CD4-positive, alpha-beta T cell treated with Interleukin-17A for 1 hour (primary cell): ENCODE results near the gene GPC3.

Experiments
- DNase-seq: peaks from one replicate; pipeline ENCODE4 v3.0.0-alpha.2; 2020

Gene GPC3

GRCh38 chrX:133588827-133589226, 396.6 kb downstream of the GPC3 start:
- DNase-seq = no peak

- no peak for DNase-seq
Measured at GRCh38 chrX:133587818-133588217, 397.6 kb downstream of the GPC3 start.

DNA sequence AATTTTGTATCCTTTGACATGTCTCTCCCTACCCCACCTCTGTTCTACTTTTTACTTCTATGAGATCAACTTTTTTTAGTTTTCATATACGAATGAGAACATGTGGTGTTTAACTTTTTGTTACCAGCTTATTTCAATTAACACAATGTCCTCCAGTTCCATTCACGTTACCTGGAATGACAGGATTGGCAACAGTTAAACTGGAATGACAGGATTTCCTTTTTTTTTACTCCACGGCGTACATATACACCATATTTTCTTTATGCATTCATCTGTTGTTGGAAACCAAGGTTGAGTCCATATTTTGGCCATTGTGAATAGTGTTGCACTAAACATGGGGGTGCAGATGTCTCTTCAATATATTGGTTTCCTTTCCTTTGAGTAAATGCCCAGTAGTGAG, 398.3 kb downstream of the GPC3 start:
- DNase-seq = no peak

DNA sequence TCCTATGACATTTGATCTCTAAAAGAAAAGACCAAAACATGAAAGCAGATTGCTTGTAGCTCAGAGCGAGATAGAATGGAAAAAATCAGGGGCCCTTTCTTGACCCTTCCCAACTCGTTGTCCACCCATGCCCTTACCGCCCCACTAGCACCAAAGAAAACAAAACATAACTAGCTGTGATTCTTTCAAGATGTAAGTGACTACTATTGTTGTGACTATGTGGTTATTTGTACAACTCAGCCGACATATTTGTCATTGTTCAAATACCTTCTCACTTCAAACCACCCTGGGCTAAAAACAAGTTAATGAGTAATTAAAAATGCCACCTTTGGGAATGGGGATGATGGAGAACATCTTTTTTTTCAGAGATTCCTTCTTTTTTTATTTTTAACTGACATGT, 399.0 kb downstream of the GPC3 start:
- no peak for DNase-seq

- DNase-seq = no peak
Measured at GRCh38 chrX:133583825-133584224, 401.6 kb downstream of the GPC3 start.

GRCh38 chrX:133580625-133581024, 404.8 kb downstream of the GPC3 start:
- no peak for DNase-seq

- DNase-seq = no peak
Measured at GRCh38 chrX:133579631-133580030, 405.8 kb downstream of the GPC3 start.

- DNase-seq = no peak
Measured at GRCh38 chrX:133576876-133577275, 408.5 kb downstream of the GPC3 start.

DNA sequence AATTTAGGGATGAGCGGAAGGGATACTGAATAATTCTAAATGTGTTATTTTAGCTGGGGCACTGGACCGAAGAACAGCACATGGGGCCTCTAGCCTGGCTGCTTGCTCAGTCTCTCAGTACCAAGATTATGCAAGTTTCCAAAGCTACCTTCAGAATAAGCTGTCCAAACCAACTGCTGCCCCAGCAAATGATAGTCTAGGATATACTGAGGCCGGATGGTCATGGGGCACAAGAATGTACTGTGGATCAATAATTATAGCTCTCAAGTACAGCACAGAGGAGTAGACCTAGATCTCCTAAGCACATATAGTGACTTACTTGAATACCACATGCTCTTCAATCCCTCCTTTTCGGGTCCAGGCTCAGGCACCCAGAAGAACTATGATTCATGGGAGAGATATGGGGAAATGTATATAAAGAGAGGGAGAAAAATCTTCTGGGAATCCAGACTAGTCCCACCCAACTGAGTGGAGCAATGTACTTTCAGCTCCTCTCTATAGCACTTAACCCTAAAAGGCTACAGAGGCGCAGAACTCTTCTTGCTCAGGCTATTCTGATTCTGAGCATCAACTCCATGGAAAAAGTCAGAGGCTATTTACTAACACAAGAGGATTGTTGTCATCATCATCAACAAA, 409.8 kb downstream of the GPC3 start:
- DNase-seq = no peak

DNA sequence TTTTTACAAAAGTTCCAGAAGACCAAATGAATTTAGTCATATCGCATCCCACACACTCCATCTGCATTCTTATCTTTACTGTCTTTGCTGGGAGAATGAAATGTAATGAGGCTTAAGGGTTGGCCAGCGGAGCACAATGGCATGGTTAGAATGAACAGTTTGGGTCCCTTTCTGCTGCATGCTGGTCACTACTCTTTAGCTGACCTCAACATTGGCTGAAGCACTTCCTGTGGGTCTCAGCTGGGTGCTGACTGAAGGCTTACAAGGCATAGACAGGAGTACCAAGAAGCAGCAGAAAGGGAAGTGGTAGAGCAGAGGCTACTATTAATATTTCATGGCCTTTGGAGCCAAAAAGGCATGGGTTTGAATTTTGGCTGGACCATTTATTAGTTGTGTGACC, 410.7 kb downstream of the GPC3 start:
- DNase-seq = no peak

GRCh38 chrX:133570549-133570948, 414.8 kb downstream of the GPC3 start:
- DNase-seq = no peak

DNA sequence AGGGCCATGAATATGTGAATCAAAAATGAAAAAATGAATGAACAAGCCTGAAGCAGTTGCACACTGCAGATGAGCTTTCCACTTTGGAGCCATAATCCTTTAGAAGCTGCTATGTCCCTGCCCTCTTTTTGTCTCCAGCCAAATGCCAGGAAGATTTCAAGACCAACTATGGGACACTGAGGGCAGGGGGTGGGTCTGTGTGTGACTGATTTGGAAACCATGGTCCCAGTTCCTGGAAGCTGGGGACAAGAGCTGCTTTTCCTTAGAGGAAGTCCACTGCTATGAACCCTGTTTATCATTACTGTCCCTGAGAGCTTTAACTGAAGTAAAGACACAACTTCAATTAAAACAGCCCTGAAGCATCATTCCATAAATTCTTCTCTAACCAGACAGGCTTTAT, 416.2 kb downstream of the GPC3 start:
- no peak for DNase-seq

GRCh38 chrX:133568109-133568508, 417.3 kb downstream of the GPC3 start:
- no peak for DNase-seq

GRCh38 chrX:133566876-133567275, 418.5 kb downstream of the GPC3 start:
- no peak for DNase-seq

DNA sequence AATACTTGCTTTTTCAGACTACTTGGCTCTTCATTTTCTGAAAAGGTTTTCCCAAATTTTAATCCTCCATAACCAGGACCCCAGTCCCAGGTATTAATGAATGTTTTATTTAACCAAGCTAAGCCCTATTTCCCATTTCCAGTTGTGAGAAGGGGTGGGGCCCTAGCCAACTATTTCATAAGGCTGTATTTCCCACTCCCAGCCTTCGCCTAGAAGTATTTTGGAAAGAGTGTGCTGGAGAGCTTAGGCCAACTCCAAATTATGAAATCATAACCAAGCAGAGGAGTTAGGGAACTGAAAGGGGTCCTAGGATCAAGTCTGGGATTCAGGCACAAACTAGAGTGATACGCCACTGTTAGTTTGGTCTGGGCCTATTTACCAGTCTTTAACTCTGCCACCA, 421.7 kb downstream of the GPC3 start:
- DNase-seq = no peak

DNA sequence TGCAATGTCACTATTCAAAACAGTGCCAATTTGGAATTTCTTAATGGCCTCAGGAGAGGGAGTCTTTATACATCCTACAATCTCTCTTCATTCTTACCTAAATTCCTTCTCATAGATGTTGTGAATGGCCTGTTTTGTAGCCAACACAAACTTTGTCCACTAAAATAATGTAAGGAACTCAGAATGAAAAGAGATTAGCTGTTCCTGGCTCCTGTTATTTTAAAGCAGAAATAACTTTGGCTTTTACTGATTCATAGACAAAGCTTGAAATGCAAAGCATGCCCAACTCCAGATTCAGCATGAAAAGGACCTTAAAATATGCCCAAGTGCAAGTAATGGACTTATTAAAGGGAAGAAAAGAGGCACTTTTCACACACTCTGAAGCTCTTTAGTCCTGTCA, 424.1 kb downstream of the GPC3 start:
- no peak for DNase-seq

DNA sequence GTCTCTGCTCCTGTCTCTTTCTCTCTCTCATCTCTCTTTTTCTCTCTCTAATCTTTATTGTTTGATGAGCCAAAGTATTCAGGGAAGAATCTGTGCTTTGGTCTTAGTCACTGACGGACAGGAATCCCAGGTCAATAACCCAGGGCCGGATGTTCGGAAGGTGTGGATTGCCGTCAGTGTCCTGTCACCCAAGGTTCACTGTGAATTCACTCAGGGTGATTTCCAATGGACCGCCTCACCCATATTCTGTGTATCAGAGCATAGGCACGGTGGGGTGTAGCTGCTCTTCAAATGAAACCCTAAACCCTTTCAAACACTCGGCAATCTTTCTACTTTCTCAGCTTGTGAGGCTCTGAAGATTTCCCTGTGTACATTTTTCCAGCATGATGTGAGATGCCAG, 425.5 kb downstream of the GPC3 start:
- DNase-seq = no peak

GRCh38 chrX:133555782-133556458, 429.5 kb downstream of the GPC3 start:
- no peak for DNase-seq

- no peak for DNase-seq
Measured at GRCh38 chrX:133550665-133551485, 434.5 kb downstream of the GPC3 start.

GRCh38 chrX:133549295-133549933, 436.0 kb downstream of the GPC3 start:
- no peak for DNase-seq

GRCh38 chrX:133546441-133546840, 439.0 kb downstream of the GPC3 start:
- no peak for DNase-seq

DNA sequence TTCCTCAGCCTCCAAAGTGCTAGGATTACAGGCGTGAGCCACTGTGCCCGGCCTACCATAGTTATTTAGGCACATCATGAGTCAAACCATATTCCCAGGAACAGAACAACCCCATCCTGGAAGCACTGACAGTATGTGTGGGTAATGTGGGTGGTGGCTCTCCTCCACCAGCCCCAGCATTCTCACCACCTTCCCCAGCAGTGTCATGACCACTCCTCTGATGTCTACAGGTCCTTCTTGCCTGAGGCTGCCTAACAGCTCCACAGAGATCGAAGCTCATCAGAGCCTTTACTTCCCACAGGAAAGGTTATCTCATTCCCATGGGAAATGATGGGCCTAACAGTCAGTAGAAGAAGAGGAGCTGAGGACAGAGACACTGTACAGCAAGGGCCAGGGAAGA, 440.6 kb downstream of the GPC3 start:
- DNase-seq = no peak

GRCh38 chrX:133544115-133544514, 441.3 kb downstream of the GPC3 start:
- DNase-seq = peak; percentile 6

DNA sequence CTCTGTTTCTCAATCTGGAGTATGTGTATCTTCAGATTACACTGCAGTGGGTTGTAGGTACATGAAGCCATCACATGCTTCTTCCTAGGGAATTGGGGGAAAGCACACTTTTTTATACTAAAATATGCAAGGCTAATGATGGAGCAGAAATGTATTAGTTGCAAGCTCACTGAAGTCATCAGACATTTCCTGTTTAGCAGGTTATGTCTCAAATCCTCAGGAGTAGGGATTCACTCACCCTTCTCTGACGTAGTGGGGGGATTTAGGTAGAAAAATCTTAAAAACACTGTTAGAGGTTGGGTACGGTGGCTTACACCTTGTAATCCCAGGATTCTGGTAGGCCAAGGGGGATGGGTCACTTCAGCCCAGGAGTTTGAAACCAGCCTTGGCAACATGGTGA, 441.7 kb downstream of the GPC3 start:
- DNase-seq = no peak
